GM21528 (cell line): ENCODE results near the gene SCAMP1.
"Not testable (repeated sequence)": the region's sequence is repeated elsewhere in the genome, so short reads cannot be mapped to it uniquely, and the experiment has no call there.

Source experiments
- ATAC-seq: cut with Tn5 transposase; IDR thresholded peaks from one replicate; pipeline ENCODE4 v1.9.1; 2021; ENCODE audit warnings: mild to moderate bottlenecking, moderate library complexity; ENCODE audit not compliant: unreplicated experiment, low FRiP score

Gene SCAMP1, protein sequence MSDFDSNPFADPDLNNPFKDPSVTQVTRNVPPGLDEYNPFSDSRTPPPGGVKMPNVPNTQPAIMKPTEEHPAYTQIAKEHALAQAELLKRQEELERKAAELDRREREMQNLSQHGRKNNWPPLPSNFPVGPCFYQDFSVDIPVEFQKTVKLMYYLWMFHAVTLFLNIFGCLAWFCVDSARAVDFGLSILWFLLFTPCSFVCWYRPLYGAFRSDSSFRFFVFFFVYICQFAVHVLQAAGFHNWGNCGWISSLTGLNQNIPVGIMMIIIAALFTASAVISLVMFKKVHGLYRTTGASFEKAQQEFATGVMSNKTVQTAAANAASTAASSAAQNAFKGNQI

DNA sequence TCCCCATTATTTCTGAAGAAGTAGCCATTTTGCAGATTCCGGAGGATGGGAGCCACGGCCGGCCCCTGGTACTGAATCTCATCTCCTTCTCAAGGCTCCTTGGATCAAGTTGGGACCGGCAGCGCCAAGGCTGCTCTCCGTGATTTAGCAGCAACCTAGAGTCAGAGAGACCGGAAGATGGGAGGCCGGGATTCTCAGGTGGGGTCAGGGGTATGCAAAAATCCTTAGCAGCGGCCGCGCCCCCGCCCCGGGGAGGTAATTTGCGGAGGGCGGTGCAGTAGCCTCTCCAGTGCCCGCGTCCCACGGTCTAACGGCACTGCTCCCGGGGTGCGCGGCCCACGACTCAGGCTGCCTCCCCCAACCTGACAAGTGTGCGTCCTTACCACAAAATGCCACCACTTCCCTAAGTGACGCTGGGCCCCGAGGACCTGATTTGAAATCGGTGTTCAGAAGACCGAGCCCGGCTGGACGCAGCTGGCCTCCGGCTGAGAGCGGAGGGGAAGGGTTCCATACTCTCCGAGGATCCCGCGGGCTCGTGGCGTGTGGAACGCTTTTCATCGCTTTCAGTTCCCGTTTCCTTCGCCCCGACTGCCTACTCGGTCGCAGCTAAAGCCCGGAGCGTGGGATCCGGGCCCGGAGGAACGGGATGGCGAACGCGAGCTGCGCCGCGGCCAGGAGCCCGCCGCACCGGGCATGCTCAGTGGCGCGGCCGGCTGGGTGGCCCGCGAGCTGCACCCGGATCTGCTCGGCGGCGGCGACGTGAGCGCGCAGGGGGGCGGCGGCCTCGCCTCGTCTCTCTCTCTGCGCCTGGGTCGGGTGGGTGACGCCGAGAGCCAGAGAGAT, at the start of gene SCAMP1:
SCAMP1 (plus strand) TSS at position 787 of the 843 bp plus-strand sequence; CDS start at position 842, 55 bp downstream.
- ATAC-seq: peak; percentile 76

- ATAC-seq: no peak
Measured at GRCh38 chr5:78317515-78317914, 42.9 kb upstream of the SCAMP1 start.

GRCh38 chr5:78318337-78318736, 42.1 kb upstream of the SCAMP1 start:
- no peak for ATAC-seq

DNA sequence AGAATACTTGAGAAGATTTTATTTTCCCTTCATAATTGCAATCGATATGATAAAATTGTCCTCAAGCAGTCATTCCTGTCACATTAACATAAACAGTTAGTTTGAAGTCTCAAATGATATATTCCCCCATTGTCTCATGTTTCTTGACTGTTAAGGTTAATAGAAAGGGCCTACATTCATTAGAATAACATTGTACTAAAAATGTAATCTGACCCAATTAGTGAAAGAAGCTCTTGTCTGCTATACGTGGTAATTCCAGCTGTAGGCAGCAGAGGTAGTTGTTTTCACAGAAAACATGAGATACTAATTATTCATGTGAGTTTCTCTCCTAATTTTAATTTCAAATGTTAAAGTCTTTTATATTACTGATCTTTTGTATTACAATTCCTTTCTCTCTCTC, 40.0 kb upstream of the SCAMP1 start:
- no peak for ATAC-seq

DNA sequence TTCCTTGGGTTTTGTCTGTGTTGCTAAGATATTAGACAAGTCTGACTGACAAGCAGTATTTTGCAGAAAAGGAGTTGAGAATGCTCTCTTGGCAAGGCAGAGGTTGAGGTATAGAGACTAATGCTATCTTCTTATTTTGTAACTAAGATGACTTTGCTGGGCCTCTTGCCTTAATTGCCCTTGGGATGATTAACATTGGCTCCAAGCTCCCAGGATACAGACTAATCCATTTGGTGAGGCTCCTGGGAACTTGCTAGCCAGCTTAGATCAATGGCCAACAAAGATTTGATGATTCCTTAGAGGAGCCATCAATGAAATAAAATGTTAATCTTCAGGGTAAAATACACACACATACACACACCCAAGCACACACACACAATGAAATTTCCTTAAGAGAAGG, 37.2 kb upstream of the SCAMP1 start:
- ATAC-seq: no peak

- no peak for ATAC-seq
Measured at GRCh38 chr5:78326930-78327329, 33.5 kb upstream of the SCAMP1 start.

DNA sequence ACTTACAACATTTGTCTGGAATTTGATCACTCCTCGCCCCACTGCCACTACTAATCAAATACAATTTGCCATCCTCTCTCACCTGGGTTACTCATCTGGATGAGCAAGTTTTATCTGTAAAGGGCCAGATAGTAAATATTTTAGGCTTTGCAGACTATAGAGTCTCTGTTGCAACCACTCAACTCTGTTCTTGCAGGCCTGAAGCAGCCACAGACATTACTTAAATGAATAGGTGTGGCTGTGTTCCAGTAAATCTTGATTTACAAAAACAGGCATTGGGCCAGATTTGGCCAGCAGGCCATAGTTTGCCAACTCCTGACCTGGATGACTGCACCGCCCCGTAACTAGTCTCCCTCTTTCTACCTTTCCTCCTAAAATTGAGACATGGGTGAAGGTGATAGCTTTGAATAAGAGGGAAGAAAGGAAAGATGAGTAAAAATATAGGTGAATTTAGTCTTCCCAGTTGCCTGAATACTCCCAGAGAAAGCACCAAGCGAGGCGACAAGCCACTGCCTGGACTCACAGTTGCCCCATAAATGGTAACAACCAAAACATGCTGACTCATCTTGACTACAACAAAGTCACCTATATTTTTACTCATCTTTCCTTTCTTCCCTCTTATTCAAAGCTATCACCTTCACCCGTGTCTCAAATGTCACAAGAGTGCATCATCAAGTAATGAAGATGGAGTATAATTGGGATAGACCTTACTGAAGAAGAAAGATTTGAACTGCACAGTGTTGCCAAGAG, 32.5 kb upstream of the SCAMP1 start:
- no peak for ATAC-seq

GRCh38 chr5:78328585-78329173, 31.7 kb upstream of the SCAMP1 start:
- ATAC-seq: no peak

DNA sequence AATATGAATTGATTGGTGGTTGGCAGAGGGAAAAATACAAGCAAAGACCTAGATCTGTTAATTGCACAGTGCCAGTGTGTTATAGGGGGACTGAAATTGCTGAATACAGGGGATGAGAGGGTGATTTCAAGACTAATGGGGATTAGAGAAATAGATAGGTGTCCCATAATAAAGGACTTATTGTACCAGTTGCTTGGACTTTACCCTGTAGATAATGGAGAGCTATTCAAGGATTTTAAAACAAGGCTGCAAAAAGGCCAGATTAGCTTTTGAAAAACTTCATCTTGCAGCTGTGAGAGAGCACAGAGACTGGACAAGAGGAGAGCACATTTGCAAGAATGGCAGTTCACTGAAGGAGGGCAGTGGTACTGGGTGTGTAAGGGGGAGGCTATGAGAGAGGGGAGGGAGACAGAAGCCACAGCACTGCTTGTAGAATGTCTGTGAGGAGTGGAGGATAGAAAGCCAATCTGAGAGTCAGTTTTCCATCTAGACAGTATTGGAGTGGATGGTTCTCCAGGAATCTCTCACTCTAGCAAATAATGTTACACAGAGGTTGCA, 28.8 kb upstream of the SCAMP1 start:
- ATAC-seq: no peak

DNA sequence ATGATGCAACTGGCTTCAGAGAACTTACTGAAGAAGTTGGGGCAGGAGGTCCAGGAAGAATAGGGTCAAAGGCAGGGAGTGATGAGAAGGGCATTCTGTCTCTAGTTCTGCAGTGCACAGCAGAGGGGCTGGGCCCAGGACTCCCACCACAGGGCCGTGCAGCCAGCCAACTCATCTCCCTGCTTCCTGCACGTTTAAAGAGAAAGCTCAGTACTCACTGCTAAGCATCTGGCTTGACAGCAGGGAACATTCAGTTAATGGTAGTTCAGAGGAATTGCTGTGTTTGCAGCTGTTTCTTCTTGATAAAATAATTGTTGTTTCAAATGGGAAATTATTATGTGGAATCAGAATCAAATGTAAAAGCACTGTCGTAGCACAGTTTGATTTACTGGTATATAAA, 25.6 kb upstream of the SCAMP1 start:
- no peak for ATAC-seq

DNA sequence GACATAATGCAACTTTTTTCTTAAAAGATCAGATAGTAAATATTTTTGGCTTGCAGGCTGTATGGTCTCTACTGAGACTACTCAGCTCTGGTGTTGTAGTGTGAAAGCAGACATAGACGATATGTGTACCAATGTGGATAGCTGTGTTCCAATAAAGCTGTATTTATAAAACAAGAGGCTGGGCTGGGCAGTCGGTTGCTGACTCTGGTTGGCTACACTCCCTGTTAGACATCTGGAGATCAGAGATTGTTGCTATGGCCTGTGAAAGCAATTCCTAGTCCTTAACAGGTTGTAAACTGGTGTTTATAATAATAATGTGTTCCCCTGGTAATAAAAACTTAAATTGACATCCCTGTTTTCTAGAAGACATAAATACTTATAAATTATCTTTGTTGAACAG, 24.4 kb upstream of the SCAMP1 start:
- no peak for ATAC-seq

DNA sequence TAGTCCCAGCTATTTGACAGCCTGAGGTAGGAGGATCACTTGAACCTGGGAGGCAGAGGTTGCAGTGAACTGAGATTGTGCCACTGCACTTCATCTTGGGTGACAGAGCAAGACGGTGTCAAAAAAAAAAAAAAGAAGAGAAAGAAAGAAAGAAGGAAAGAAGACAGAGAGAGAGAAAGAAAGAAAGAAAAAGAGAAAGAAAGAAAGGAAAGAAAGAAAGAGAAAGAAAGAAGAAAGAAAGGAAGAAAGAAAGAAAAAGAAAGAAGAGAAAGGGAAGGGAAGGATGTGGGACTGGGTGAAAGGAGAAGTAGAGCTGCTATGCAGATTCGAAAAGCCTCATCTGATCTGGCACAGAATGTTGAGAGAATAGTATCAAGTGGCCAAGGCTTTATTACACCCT, 23.7 kb upstream of the SCAMP1 start:
- ATAC-seq: no peak

DNA sequence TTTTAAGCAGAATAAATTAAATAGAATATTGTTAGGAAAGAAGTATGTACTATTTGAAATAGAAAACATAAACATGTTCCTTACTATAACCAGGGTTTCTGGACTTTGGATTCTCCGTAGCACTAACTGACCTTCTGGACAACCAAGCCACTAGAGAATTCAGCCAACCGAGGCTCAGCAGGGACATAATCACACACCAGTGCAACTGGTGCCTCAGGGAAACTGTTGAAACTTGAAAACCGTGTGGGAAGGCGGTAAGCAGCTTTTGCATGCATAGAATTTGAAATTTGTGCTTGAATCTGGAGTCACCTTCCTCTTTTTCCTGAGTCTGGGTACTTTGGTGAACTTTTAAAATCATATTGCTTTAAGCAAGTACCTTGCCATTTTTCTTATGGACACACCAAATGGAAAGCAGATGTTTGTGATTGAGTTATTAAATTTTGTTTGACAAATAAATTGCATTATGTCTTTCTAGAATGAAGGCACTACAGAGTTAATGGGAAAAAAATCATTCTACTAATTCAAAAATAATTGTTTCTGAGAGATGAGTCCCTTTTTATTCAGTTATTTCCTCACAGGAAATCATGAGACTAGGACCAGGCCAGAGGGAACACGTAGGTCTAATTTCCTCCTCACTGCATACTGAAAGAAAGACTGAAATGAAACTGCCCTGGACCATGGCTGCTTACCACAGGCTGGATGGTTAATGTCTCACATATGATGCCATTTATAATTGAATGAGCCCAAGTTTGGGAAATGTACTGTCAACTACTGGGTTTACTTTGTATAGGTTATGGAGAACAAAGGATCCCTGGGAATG, 20.6 kb upstream of the SCAMP1 start:
- ATAC-seq: no peak

- ATAC-seq: no peak
Measured at GRCh38 chr5:78341440-78341839, 19.0 kb upstream of the SCAMP1 start.

DNA sequence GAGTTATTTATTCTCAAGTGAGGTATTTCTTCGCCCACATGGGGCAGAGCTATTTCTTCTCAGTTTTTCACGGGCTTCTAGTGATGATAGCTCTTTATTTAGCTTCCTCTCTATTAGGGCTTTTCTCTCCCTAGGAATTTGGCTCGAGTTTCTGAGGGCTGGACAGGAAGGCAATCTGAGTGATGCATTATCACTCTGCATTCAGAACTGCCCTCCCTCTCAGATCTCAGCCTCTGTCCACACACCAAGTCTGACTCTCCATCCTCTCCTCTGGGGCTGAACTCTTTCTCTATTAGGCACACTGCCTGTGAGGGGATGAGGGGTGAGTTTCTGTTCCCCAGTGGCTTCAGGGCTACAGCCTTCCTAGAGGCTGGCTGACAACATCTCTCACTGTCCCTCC, 14.9 kb upstream of the SCAMP1 start:
- no peak for ATAC-seq

DNA sequence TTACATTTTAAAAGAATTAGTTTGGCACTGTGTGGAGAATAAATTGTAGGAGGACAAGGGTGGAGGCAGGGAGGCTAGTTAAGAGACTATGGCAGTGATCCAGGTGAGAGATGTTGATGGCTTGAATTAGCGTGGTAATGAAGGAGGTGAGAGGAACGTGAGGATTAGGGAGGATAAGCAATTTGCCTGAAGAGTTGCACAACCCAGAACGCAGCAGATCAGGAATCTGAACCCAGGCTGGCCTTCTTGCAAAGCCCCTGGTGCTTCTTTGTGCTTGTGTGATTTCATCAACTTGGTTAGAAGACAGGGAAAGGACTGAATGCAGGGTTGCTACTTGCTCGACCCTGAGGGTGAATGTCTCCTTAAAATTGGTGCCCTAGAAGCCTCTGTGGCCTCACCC, 6.9 kb upstream of the SCAMP1 start:
- ATAC-seq: no peak

DNA sequence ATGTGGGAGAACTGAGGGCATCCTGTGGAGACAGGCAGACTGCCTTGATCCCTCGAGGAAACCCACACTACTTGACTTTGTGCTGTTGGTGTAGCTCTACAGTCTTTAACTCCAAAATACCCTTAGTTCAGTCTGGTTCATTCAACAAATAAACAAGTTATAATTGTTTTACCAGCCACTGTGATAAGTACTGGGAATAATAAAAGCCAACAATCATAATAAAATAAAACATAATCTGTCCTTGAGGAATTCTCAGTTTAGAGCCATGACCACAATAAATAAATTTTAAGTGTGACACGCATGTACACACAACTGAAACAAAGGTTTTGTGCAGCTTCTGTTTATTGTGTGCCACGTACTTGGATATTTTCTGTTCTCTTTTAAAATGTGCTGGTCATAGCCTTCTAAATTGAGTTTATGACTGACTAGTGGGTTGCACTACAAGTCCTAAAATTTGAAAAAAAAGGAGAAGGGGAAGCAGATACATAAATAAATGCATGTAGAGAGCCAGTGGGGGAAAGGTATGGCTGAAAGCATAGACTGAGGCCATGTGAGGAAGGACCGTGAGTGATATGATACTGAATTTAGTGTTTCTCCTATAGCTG, 6.2 kb upstream of the SCAMP1 start:
- no peak for ATAC-seq

- ATAC-seq: no peak
Measured at GRCh38 chr5:78355561-78355960, 4.9 kb upstream of the SCAMP1 start.

- ATAC-seq: not testable (repeated sequence)
Measured at GRCh38 chr5:78359455-78359830, 974 bp upstream of the SCAMP1 start.

- ATAC-seq: peak; percentile 18
Measured at GRCh38 chr5:78360674-78360923, 182 bp downstream of the SCAMP1 start.
